C4-2B (cell line): ENCODE data around the gene PBX4.

Experiments
- ZFX ChIP-seq: fragments of 450-650 bp; IDR thresholded peaks from 2 replicates; pipeline ENCODE4 v1.6.1; 2017
- TF ChIP-seq, protein P1 (sequence below): fragments of 450-650 bp; conservative IDR thresholded peaks from 2 replicates; pipeline ENCODE4 v1.5.1; 2017; ENCODE audit warnings: mild to moderate bottlenecking

DNA sequence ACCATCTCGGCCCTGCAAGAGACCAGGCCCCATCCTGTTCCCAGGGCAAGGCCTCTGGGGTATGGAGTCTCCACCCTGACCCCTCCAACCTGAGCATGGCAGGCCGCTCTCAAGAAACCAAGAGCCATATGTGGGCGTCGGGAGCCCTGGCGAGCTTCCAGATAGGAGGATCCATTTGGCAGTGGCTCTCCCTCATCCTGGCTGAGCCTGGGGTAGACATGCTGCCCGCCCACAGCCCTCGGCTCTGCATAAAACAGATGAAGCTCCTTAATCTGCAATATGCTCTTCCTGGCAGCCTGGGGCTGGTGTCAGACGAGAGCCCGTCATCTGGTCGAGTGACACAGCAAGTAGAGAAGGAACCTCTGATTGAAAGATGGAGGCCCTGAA lies 38.9 kb upstream of the PBX4 start:
- TF ChIP-seq, protein P1, sequence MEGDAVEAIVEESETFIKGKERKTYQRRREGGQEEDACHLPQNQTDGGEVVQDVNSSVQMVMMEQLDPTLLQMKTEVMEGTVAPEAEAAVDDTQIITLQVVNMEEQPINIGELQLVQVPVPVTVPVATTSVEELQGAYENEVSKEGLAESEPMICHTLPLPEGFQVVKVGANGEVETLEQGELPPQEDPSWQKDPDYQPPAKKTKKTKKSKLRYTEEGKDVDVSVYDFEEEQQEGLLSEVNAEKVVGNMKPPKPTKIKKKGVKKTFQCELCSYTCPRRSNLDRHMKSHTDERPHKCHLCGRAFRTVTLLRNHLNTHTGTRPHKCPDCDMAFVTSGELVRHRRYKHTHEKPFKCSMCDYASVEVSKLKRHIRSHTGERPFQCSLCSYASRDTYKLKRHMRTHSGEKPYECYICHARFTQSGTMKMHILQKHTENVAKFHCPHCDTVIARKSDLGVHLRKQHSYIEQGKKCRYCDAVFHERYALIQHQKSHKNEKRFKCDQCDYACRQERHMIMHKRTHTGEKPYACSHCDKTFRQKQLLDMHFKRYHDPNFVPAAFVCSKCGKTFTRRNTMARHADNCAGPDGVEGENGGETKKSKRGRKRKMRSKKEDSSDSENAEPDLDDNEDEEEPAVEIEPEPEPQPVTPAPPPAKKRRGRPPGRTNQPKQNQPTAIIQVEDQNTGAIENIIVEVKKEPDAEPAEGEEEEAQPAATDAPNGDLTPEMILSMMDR = no peak
- no peak for TF ChIP-seq ZFX
